Measurements from ENCODE around the gene LPP.

GRCh38 chr3:188468196-188468595 is 314.2 kb downstream of the LPP start:
- TF ChIP-seq POLR2A (IDR thresholded peaks at IDR 0.05; ENCODE audit: low read depth, low read length) (no peak), CTCF (conservative IDR thresholded peaks at IDR 0.05; ENCODE audit: low read depth, low read length) (no peak), CEBPB (IDR thresholded peaks at IDR 0.05; ENCODE audit: low read depth, low read length) (no peak), RCOR1 (IDR thresholded peaks at IDR 0.05; ENCODE audit: insufficient replicate concordance, low read length) (no peak), RFX5 (IDR thresholded peaks at IDR 0.05; ENCODE audit: low read depth, low read length) (no peak), NFE2L2 (IDR thresholded peaks at IDR 0.05; ENCODE audit: low read depth, low read length) (no peak), FOS (IDR thresholded peaks at IDR 0.05; ENCODE audit: low read depth, low read length) (no peak), MAZ (IDR thresholded peaks at IDR 0.05; ENCODE audit: borderline replicate concordance, low read depth, low read length) (no peak), BHLHE40 (IDR thresholded peaks at IDR 0.05; ENCODE audit: low read depth, low read length) (no peak), RAD21 (IDR thresholded peaks at IDR 0.05; ENCODE audit: low read length) (no peak), ELK1 (IDR thresholded peaks at IDR 0.05; ENCODE audit: borderline replicate concordance, low read depth, low read length) (no peak), CHD1 (IDR thresholded peaks at IDR 0.05; ENCODE audit: low read depth, low read length) (no peak), MXI1 (IDR thresholded peaks at IDR 0.05; ENCODE audit: borderline replicate concordance, low read depth, low read length) (no peak)
- TF ChIP-seq, protein P1, sequence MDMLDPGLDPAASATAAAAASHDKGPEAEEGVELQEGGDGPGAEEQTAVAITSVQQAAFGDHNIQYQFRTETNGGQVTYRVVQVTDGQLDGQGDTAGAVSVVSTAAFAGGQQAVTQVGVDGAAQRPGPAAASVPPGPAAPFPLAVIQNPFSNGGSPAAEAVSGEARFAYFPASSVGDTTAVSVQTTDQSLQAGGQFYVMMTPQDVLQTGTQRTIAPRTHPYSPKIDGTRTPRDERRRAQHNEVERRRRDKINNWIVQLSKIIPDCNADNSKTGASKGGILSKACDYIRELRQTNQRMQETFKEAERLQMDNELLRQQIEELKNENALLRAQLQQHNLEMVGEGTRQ (IDR thresholded peaks at IDR 0.05; ENCODE audit: low read depth, low read length) = no peak
